Measurements from ENCODE around the gene MTUS2.

DNA sequence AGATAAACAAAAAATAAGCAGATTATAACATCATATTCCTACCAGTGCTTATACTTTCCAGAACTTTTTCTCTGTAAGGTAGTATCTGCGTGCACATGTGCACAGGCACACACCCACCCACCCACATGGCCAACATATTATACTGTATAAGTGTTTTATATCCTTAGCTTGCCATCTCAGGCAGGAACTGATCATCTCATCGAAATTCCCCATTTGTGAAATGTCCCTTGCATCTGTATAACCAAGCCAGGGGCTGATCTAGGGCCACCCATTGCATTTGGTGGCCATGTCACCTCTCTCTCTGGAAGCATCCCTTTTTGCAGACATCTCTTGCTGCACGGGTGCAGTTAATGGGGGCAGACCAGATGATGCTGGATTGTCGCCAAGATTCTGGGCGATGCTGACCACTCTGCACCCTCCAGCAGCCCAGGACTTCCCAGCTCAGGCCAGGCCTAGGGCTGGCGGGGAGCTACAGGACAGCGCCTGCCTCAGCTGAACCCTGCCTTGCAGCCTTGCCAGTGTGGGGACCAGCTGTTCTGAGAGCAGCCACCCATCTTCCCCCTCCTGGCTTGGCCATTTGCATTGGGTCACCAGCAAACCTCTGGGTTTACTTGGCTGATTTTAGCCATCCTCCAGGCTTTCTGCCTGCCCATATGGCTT is 679.5 kb downstream of the MTUS2 start:
- TF ChIP-seq, protein P1, sequence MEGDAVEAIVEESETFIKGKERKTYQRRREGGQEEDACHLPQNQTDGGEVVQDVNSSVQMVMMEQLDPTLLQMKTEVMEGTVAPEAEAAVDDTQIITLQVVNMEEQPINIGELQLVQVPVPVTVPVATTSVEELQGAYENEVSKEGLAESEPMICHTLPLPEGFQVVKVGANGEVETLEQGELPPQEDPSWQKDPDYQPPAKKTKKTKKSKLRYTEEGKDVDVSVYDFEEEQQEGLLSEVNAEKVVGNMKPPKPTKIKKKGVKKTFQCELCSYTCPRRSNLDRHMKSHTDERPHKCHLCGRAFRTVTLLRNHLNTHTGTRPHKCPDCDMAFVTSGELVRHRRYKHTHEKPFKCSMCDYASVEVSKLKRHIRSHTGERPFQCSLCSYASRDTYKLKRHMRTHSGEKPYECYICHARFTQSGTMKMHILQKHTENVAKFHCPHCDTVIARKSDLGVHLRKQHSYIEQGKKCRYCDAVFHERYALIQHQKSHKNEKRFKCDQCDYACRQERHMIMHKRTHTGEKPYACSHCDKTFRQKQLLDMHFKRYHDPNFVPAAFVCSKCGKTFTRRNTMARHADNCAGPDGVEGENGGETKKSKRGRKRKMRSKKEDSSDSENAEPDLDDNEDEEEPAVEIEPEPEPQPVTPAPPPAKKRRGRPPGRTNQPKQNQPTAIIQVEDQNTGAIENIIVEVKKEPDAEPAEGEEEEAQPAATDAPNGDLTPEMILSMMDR (conservative IDR thresholded peaks at IDR 0.05; ENCODE audit: low read depth, low read length): no peak
- TF ChIP-seq EZH2 (IDR thresholded peaks at IDR 0.05; ENCODE audit: low read length, unreplicated experiment) (no peak), EZH2phosphoT487 (IDR thresholded peaks at IDR 0.05; ENCODE audit: borderline replicate concordance, low read length) (no peak)
